SK-N-SH treated with all-trans-retinoic acid at 6 μM for 48 hours (cell line): ENCODE data around the gene DGKH.

Source experiments
- ATAC-seq: fragments of 200-7000 bp; cut with Tn5 transposase; 3 replicates; pipeline ENCODE4 v1.9.1; 2020; ENCODE audit warnings: mild to moderate bottlenecking, moderate library complexity
- BACH2 ChIP-seq: fragments of 250-450 bp; sonication (Bioruptor Pico); IDR thresholded peaks from 2 replicates; pipeline ENCODE4 v1.9.0; 2021; ENCODE audit warnings: mild to moderate bottlenecking, borderline replicate concordance
- CSDC2 ChIP-seq: fragments of 250-450 bp; sonication (Bioruptor Pico); IDR thresholded peaks from 2 replicates; pipeline ENCODE4 v1.5.0; 2020; ENCODE audit warnings: mild to moderate bottlenecking, moderate library complexity
- ESRRG ChIP-seq: fragments of 250-450 bp; sonication (Bioruptor Pico); IDR thresholded peaks from 2 replicates; pipeline ENCODE4 v1.6.1; 2021; ENCODE audit warnings: mild to moderate bottlenecking
- GLIS3 ChIP-seq: fragments of 250-450 bp; sonication (Bioruptor Pico); IDR thresholded peaks from 2 replicates; pipeline ENCODE4 v1.5.0; 2020; ENCODE audit warnings: mild to moderate bottlenecking, moderate library complexity
- ISL1 ChIP-seq: fragments of 250-450 bp; sonication (Bioruptor Pico); IDR thresholded peaks from 2 replicates; pipeline ENCODE4 v2.1.2; 2022; ENCODE audit warnings: mild to moderate bottlenecking, moderate library complexity
- OSR1 ChIP-seq: fragments of 250-450 bp; sonication (Bioruptor Pico); IDR thresholded peaks from 2 replicates; pipeline ENCODE4 v1.8.0; 2022; ENCODE audit warnings: moderate library complexity, mild to moderate bottlenecking, inconsistent platforms
- PPARA ChIP-seq: fragments of 250-450 bp; sonication (Bioruptor Pico); IDR thresholded peaks from 2 replicates; pipeline ENCODE4 v1.5.0; 2020; ENCODE audit warnings: mild to moderate bottlenecking, borderline replicate concordance
- RARB ChIP-seq: fragments of 250-450 bp; sonication (Bioruptor Pico); IDR thresholded peaks from 2 replicates; pipeline ENCODE4 v1.8.0; 2021; ENCODE audit warnings: mild to moderate bottlenecking, moderate library complexity
- SNAI2 ChIP-seq: fragments of 250-450 bp; sonication (Bioruptor Pico); IDR thresholded peaks from 2 replicates; pipeline ENCODE4 v1.5.0; 2020; ENCODE audit warnings: mild to moderate bottlenecking, moderate library complexity
- TCF4 ChIP-seq: fragments of 250-450 bp; sonication (Bioruptor Pico); IDR thresholded peaks from 2 replicates; pipeline ENCODE4 v1.8.0; 2021; ENCODE audit warnings: mild to moderate bottlenecking, moderate library complexity, borderline replicate concordance
- TOX ChIP-seq: fragments of 250-450 bp; sonication (Bioruptor Pico); IDR thresholded peaks from 2 replicates; pipeline ENCODE4 v1.8.0; 2021; ENCODE audit warnings: mild to moderate bottlenecking, moderate library complexity, borderline replicate concordance
- ZFP30 ChIP-seq: fragments of 450-650 bp; formaldehyde crosslinking; IDR thresholded peaks from 2 replicates; pipeline ENCODE4 v1.5.0; 2022; ENCODE audit warnings: mild to moderate bottlenecking, moderate library complexity
- ZNF565 ChIP-seq: fragments of 450-650 bp; formaldehyde crosslinking; conservative IDR thresholded peaks from 2 replicates; pipeline ENCODE4 v1.5.0; 2020; ENCODE audit warnings: low read depth, mild to moderate bottlenecking, moderate library complexity
- ZNF70 ChIP-seq: fragments of 450-650 bp; formaldehyde crosslinking; IDR thresholded peaks from 2 replicates; pipeline ENCODE4 v1.5.0; 2020; ENCODE audit warnings: mild to moderate bottlenecking, moderate library complexity
- ZNF8 ChIP-seq: fragments of 450-650 bp; formaldehyde crosslinking; IDR thresholded peaks from 2 replicates; pipeline ENCODE4 v1.5.0; 2020; ENCODE audit warnings: mild to moderate bottlenecking, moderate library complexity
- TF ChIP-seq, protein P1 (sequence below): fragments of 250-450 bp; sonication (Bioruptor Pico); IDR thresholded peaks from 2 replicates; pipeline ENCODE4 v1.5.1; 2021; ENCODE audit warnings: mild to moderate bottlenecking, moderate library complexity
- TF ChIP-seq, protein P2 (sequence below): fragments of 250-450 bp; sonication (Bioruptor Pico); IDR thresholded peaks from 2 replicates; pipeline ENCODE4 v1.8.0; 2021; ENCODE audit warnings: low read depth, mild to moderate bottlenecking, moderate library complexity, borderline replicate concordance
- TF ChIP-seq, protein P3 (sequence below): fragments of 250-450 bp; sonication (Bioruptor Pico); IDR thresholded peaks from 2 replicates; pipeline ENCODE4 v1.5.1; 2020; ENCODE audit warnings: low read depth, mild to moderate bottlenecking, moderate library complexity
- TF ChIP-seq, protein P4 (sequence below): fragments of 250-450 bp; sonication (Bioruptor Pico); IDR thresholded peaks from 2 replicates; pipeline ENCODE4 v1.8.0; 2020; ENCODE audit warnings: mild to moderate bottlenecking, moderate library complexity, borderline replicate concordance
- TF ChIP-seq, protein P5 (sequence below): fragments of 250-450 bp; sonication (Bioruptor Pico); IDR thresholded peaks from 2 replicates; pipeline ENCODE4 v1.5.0; 2020; ENCODE audit warnings: mild to moderate bottlenecking, moderate library complexity

DGKH gene

DNA sequence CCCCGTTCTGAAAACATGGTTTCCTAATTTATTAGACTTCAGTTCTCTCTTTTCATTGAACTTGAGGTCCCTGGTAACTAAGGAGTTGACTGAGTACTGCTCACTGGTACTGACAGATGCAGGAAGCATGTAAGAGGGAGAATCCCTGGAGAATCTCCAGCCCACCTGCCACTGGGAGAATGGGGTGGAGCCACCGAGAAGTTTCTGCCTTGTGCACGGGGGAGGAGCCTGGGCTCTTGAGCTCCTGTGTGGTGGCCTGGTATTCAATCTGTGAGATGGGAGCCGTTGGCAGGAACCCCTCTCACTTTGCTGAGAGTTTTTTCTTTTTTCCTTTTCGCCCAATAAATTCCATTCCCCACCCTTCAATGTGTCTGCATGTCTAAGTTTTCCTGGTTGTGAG, 210.3 kb downstream of the DGKH start:
- TF ChIP-seq, protein P1, sequence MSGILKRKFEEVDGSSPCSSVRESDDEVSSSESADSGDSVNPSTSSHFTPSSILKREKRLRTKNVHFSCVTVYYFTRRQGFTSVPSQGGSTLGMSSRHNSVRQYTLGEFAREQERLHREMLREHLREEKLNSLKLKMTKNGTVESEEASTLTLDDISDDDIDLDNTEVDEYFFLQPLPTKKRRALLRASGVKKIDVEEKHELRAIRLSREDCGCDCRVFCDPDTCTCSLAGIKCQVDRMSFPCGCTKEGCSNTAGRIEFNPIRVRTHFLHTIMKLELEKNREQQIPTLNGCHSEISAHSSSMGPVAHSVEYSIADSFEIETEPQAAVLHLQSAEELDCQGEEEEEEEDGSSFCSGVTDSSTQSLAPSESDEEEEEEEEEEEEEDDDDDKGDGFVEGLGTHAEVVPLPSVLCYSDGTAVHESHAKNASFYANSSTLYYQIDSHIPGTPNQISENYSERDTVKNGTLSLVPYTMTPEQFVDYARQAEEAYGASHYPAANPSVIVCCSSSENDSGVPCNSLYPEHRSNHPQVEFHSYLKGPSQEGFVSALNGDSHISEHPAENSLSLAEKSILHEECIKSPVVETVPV, result no peak
- TF ChIP-seq PPARA (CRISPR knock-in tag) (no peak), GLIS3 (CRISPR knock-in tag) (no peak), ZFP30 (CRISPR knock-in tag) (no peak), OSR1 (CRISPR knock-in tag) (no peak), BACH2 (CRISPR knock-in tag) (no peak), TOX (CRISPR knock-in tag) (no peak), RARB (CRISPR knock-in tag) (no peak), TCF4 (CRISPR knock-in tag) (no peak), ZNF70 (no peak), ZNF8 (CRISPR knock-in tag) (no peak), ISL1 (CRISPR knock-in tag) (no peak)
- TF ChIP-seq, protein P2, sequence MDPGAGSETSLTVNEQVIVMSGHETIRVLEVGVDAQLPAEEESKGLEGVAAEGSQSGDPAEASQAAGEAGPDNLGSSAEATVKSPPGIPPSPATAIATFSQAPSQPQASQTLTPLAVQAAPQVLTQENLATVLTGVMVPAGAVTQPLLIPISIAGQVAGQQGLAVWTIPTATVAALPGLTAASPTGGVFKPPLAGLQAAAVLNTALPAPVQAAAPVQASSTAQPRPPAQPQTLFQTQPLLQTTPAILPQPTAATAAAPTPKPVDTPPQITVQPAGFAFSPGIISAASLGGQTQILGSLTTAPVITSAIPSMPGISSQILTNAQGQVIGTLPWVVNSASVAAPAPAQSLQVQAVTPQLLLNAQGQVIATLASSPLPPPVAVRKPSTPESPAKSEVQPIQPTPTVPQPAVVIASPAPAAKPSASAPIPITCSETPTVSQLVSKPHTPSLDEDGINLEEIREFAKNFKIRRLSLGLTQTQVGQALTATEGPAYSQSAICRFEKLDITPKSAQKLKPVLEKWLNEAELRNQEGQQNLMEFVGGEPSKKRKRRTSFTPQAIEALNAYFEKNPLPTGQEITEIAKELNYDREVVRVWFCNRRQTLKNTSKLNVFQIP (CRISPR knock-in tag), result no peak
- TF ChIP-seq, protein P3, sequence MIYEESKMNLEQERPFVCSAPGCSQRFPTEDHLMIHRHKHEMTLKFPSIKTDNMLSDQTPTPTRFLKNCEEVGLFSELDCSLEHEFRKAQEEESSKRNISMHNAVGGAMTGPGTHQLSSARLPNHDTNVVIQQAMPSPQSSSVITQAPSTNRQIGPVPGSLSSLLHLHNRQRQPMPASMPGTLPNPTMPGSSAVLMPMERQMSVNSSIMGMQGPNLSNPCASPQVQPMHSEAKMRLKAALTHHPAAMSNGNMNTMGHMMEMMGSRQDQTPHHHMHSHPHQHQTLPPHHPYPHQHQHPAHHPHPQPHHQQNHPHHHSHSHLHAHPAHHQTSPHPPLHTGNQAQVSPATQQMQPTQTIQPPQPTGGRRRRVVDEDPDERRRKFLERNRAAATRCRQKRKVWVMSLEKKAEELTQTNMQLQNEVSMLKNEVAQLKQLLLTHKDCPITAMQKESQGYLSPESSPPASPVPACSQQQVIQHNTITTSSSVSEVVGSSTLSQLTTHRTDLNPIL (CRISPR knock-in tag), result no peak
- TF ChIP-seq, protein P4, sequence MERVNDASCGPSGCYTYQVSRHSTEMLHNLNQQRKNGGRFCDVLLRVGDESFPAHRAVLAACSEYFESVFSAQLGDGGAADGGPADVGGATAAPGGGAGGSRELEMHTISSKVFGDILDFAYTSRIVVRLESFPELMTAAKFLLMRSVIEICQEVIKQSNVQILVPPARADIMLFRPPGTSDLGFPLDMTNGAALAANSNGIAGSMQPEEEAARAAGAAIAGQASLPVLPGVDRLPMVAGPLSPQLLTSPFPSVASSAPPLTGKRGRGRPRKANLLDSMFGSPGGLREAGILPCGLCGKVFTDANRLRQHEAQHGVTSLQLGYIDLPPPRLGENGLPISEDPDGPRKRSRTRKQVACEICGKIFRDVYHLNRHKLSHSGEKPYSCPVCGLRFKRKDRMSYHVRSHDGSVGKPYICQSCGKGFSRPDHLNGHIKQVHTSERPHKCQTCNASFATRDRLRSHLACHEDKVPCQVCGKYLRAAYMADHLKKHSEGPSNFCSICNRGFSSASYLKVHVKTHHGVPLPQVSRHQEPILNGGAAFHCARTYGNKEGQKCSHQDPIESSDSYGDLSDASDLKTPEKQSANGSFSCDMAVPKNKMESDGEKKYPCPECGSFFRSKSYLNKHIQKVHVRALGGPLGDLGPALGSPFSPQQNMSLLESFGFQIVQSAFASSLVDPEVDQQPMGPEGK (CRISPR knock-in tag), result no peak
- TF ChIP-seq, protein P5, sequence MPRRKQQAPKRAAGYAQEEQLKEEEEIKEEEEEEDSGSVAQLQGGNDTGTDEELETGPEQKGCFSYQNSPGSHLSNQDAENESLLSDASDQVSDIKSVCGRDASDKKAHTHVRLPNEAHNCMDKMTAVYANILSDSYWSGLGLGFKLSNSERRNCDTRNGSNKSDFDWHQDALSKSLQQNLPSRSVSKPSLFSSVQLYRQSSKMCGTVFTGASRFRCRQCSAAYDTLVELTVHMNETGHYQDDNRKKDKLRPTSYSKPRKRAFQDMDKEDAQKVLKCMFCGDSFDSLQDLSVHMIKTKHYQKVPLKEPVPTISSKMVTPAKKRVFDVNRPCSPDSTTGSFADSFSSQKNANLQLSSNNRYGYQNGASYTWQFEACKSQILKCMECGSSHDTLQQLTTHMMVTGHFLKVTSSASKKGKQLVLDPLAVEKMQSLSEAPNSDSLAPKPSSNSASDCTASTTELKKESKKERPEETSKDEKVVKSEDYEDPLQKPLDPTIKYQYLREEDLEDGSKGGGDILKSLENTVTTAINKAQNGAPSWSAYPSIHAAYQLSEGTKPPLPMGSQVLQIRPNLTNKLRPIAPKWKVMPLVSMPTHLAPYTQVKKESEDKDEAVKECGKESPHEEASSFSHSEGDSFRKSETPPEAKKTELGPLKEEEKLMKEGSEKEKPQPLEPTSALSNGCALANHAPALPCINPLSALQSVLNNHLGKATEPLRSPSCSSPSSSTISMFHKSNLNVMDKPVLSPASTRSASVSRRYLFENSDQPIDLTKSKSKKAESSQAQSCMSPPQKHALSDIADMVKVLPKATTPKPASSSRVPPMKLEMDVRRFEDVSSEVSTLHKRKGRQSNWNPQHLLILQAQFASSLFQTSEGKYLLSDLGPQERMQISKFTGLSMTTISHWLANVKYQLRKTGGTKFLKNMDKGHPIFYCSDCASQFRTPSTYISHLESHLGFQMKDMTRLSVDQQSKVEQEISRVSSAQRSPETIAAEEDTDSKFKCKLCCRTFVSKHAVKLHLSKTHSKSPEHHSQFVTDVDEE (CRISPR knock-in tag), result no peak
- no peak for ATAC-seq

DNA sequence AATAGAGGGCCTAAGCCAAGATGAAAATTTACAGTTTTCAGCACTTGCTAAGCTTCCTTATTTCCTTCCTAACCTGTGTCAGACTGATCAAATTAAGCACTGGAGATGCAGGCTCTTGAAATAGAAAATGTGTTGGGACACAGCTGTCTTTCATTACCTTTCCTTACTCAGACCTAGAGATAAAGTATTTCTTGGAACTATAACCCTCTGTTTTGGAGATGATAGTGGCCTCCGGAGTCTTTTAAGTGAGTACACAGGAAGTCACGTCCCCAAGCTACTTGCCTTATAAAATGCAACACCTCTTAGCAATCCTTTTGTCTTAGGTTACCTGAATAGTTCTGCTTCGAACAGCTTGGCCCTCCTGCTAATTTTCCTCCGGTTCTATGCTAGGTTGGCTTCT, 211.1 kb downstream of the DGKH start:
- ATAC-seq, result peak; percentile 50
- TF ChIP-seq CSDC2 (CRISPR knock-in tag), result no peak
- no peak for TF ChIP-seq TCF4 (CRISPR knock-in tag)
- no peak for TF ChIP-seq ESRRG (CRISPR knock-in tag)
- TF ChIP-seq ZNF70, result no peak
- TF ChIP-seq, protein P2 (CRISPR knock-in tag), result no peak
- TF ChIP-seq OSR1 (CRISPR knock-in tag), result no peak
- no peak for TF ChIP-seq GLIS3 (CRISPR knock-in tag)
- no peak for TF ChIP-seq SNAI2
- TF ChIP-seq, protein P4 (CRISPR knock-in tag), result no peak
- no peak for TF ChIP-seq ZNF565
- TF ChIP-seq ZFP30 (CRISPR knock-in tag), result no peak
- TF ChIP-seq, protein P5 (CRISPR knock-in tag), result no peak
- TF ChIP-seq, protein P3 (CRISPR knock-in tag), result no peak
- TF ChIP-seq TOX (CRISPR knock-in tag), result no peak
- TF ChIP-seq RARB (CRISPR knock-in tag), result no peak
- no peak for TF ChIP-seq ISL1 (CRISPR knock-in tag)
- TF ChIP-seq BACH2 (CRISPR knock-in tag), result no peak
